SK-N-SH treated with all-trans-retinoic acid at 6 μM for 48 hours (cell line): ENCODE results near the gene LRRC8C.

Experiments
- BACH2 ChIP-seq: fragments of 250-450 bp; sonication (Bioruptor Pico); IDR thresholded peaks from 2 replicates; pipeline ENCODE4 v1.9.0; 2021; ENCODE audit warnings: mild to moderate bottlenecking, borderline replicate concordance
- CREB5 ChIP-seq: fragments of 250-450 bp; sonication (Bioruptor Pico); IDR thresholded peaks from 2 replicates; pipeline ENCODE4 v1.5.1; 2020; ENCODE audit warnings: low read depth, mild to moderate bottlenecking, moderate library complexity
- OSR1 ChIP-seq: fragments of 250-450 bp; sonication (Bioruptor Pico); IDR thresholded peaks from 2 replicates; pipeline ENCODE4 v1.8.0; 2022; ENCODE audit warnings: moderate library complexity, mild to moderate bottlenecking, inconsistent platforms
- PATZ1 ChIP-seq: fragments of 250-450 bp; sonication (Bioruptor Pico); IDR thresholded peaks from 2 replicates; pipeline ENCODE4 v1.8.0; 2020; ENCODE audit warnings: mild to moderate bottlenecking, moderate library complexity, borderline replicate concordance
- SNAI2 ChIP-seq: fragments of 250-450 bp; sonication (Bioruptor Pico); IDR thresholded peaks from 2 replicates; pipeline ENCODE4 v1.5.0; 2020; ENCODE audit warnings: mild to moderate bottlenecking, moderate library complexity
- TOX ChIP-seq: fragments of 250-450 bp; sonication (Bioruptor Pico); IDR thresholded peaks from 2 replicates; pipeline ENCODE4 v1.8.0; 2021; ENCODE audit warnings: mild to moderate bottlenecking, moderate library complexity, borderline replicate concordance
- ZFP3 ChIP-seq: fragments of 250-450 bp; sonication (Bioruptor Pico); IDR thresholded peaks from 2 replicates; pipeline ENCODE4 v1.5.0; 2020; ENCODE audit warnings: mild to moderate bottlenecking, moderate library complexity
- ZFP30 ChIP-seq: fragments of 450-650 bp; formaldehyde crosslinking; IDR thresholded peaks from 2 replicates; pipeline ENCODE4 v1.5.0; 2022; ENCODE audit warnings: mild to moderate bottlenecking, moderate library complexity

GRCh38 chr1:89633800-89634625, 1.1 kb downstream of the LRRC8C start:
- TF ChIP-seq ZFP3 (CRISPR knock-in tag) = no peak
- TF ChIP-seq PATZ1 (CRISPR knock-in tag) = no peak
- no peak for TF ChIP-seq CREB5 (CRISPR knock-in tag)
- no peak for TF ChIP-seq BACH2 (CRISPR knock-in tag)
- TF ChIP-seq OSR1 (CRISPR knock-in tag) = no peak
- no peak for TF ChIP-seq TOX (CRISPR knock-in tag)
- no peak for TF ChIP-seq ZFP30
- TF ChIP-seq SNAI2 (CRISPR knock-in tag) = no peak
